GM18511 (cell line): ENCODE measurements around the gene BCL11B.

Source experiments
- ATAC-seq: cut with Tn5 transposase; IDR thresholded peaks from one replicate; pipeline ENCODE4 v1.9.1; 2021; ENCODE audit warnings: mild to moderate bottlenecking, moderate library complexity; ENCODE audit not compliant: unreplicated experiment

The BCL11B gene

GRCh38 chr14:99271951-99272631 is at the start of gene BCL11B:
Gene BCL11B, minus strand, starts transcription at chr14:99272197. Its CDS starts 979 bp downstream, at chr14:99271218.
- peak; percentile 82 for ATAC-seq

GRCh38 chr14:99321236-99321925 is 49.4 kb upstream of the BCL11B start:
- ATAC-seq: no peak

GRCh38 chr14:99320621-99321235 is 48.7 kb upstream of the BCL11B start:
- peak; percentile 27 for ATAC-seq

GRCh38 chr14:99320105-99320572 is 48.1 kb upstream of the BCL11B start:
- peak; percentile 84 for ATAC-seq

GRCh38 chr14:99318959-99319295 is 46.9 kb upstream of the BCL11B start:
- no peak for ATAC-seq

- no peak for ATAC-seq
These were observed 46.3 kb upstream of the BCL11B start for GRCh38 chr14:99318091-99318958.

- ATAC-seq: no peak
These were observed 45.5 kb upstream of the BCL11B start for GRCh38 chr14:99317231-99318090.

- ATAC-seq: no peak
These were observed 44.5 kb upstream of the BCL11B start for GRCh38 chr14:99316281-99317163.

- no peak for ATAC-seq
These were observed 43.2 kb upstream of the BCL11B start for GRCh38 chr14:99315197-99315596.

- ATAC-seq: no peak
These were observed 42.6 kb upstream of the BCL11B start for GRCh38 chr14:99314623-99315022.

- no peak for ATAC-seq
These were observed 41.2 kb upstream of the BCL11B start for GRCh38 chr14:99313234-99313633.

- ATAC-seq: no peak
These were observed 40.1 kb upstream of the BCL11B start for GRCh38 chr14:99312106-99312505.

GRCh38 chr14:99309220-99309766 is 37.3 kb upstream of the BCL11B start:
- ATAC-seq: no peak

GRCh38 chr14:99304208-99304607 is 32.2 kb upstream of the BCL11B start:
- ATAC-seq: no peak

GRCh38 chr14:99300190-99300589 is 28.2 kb upstream of the BCL11B start:
- no peak for ATAC-seq

GRCh38 chr14:99296517-99296916 is 24.5 kb upstream of the BCL11B start:
- ATAC-seq: no peak

GRCh38 chr14:99289394-99290189 is 17.6 kb upstream of the BCL11B start:
- no peak for ATAC-seq

- ATAC-seq: no peak
These were observed 17.0 kb upstream of the BCL11B start for GRCh38 chr14:99288948-99289347.
